ENCODE measurements around the gene TAMALIN. TPM values are rescaled to one million over a fixed set of nuclear protein-coding genes. Genes with fewer than 3 reads are reported as not detected.

The TAMALIN gene
- total RNA-seq, 4 donors from 2014 or later: 19.0 to 67.9 (median 29.5) TPM

- no peak for ATAC-seq (ENCODE audit: low FRiP score)
Observed at GRCh38 chr12:52027085-52027843, 20.5 kb downstream of the TAMALIN start.

GRCh38 chr12:52029685-52030084, 22.9 kb downstream of the TAMALIN start:
- ATAC-seq (ENCODE audit: low FRiP score): no peak
- no peak for TF ChIP-seq CTCF (IDR thresholded peaks at IDR 0.05)
- DNase-seq (ENCODE audit: low spot score): no peak

More at GRCh38 chr12:52027085-52027843, 20.5 kb downstream of the TAMALIN start:
- TF ChIP-seq CTCF (IDR thresholded peaks at IDR 0.05): no peak
- DNase-seq (ENCODE audit: low spot score): no peak

- peak; percentile 55 for DNase-seq (ENCODE audit: low spot score)
- peak; percentile 43 for ATAC-seq (ENCODE audit: low FRiP score)
- TF ChIP-seq CTCF (IDR thresholded peaks at IDR 0.05): no peak
Observed at GRCh38 chr12:52032446-52032803, 25.7 kb downstream of the TAMALIN start.

GRCh38 chr12:52032804-52033445, 26.2 kb downstream of the TAMALIN start:
- peak; percentile 97 for ATAC-seq (ENCODE audit: low FRiP score)
- DNase-seq (ENCODE audit: low spot score): peak; percentile 80
- TF ChIP-seq CTCF (IDR thresholded peaks at IDR 0.05): no peak

- TF ChIP-seq CTCF (IDR thresholded peaks at IDR 0.05): no peak
- DNase-seq (ENCODE audit: low spot score) (no peak), ATAC-seq (ENCODE audit: low FRiP score) (no peak)
Observed at GRCh38 chr12:52033446-52034140, 26.8 kb downstream of the TAMALIN start.

- no peak for ATAC-seq (ENCODE audit: low FRiP score)
- DNase-seq (ENCODE audit: low spot score): no peak
- no peak for TF ChIP-seq CTCF (IDR thresholded peaks at IDR 0.05)
Observed at GRCh38 chr12:52035190-52035589, 28.4 kb downstream of the TAMALIN start.
